CD4-positive, alpha-beta T cell treated with Interleukin-10 for 1 hour (primary cell): Measurements from ENCODE around the gene KNSTRN.
A peak's percentile ranks its signal among the peaks of the same experiment; 100 is the strongest.

Experiments used
- DNase-seq: peaks from one replicate; pipeline ENCODE4 v3.0.0-alpha.2; 2020

Gene KNSTRN

DNA sequence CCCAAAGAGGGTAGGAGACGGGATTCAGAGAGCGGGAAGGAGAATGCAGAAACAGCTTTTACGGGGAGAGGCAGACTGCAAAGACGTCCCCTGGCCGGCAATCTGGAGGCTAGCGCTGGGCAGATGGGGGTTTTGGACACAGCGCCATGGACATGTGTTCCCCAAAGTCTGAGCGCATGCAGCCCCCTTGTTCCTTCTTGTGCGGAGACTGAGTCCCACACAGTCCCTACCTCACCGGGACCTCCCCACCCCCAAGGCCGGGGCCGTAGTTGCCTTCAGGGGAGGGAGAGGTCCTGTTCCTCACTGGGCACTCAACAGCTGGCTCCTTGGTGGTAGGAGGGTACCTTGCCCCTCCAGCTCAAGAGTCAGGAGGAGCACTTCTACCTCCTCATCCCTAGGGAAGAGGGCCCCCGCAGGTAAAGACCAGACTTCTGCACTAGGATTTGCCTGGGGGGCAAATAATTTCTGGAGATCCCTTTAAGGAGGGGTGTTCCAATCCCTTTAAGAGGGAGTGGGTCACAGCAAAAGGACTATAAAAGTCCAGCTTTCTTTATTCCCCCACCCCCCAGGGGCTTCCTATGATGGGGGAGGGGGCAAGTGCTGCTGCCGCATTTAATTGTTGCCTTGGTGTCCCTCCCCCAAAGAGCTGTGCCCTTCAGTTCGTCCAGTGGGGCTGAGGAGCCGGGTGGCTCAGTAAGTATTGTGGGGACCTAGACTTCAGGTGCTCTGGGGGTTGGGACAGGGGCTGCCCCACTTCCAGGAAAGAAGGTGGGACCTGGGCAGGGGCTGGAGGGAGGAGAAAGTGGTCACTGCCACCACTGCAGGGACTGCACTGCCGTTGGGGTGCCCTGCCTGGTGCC is 54.6 kb downstream of the KNSTRN start:
- DNase-seq = no peak

DNA sequence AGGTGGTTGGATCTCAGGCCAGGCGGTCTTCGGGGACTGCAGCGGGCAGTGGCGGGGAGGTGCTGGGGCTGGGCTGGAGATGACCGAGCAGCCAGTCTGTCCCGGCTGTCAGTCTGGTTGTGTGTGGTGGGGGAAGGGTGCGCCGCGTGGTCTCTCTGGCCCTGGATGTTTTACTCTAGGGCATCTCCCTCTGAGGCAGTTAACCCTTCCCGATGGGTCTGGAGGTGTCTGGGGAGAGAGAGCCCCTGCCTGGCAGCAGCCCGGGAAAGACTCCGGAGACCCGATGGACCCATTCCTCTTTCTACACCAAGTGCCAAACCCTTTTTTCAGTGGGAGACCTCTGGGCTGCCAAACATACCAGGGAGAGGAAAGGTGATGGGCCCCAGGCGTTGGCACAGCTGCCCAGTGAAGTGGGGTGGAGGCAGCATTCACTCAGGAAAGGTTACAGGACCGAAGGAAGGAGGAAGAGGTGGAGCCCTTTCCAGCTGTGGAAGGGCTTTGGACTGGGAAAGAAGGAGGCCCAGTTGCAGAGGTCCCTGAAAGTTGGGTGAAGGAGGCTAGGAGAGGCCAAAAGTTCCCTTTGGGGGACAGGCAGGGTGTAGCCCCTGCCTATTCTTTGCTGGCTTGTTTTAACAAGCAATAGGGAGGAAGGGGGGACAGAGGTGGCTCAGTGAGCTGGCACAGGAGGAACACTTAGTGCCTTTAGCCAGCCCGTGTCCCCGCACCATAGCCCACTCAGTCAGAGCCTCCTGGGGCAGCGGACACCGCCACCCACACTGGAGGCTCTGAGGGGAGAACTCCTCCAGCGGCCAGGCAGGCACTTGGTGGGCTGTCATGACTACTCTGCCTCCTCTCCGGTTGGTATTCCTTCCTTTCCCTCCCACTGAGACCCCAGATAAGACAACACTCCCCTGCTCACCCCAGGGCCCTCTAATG is 55.5 kb downstream of the KNSTRN start:
- no peak for DNase-seq

DNA sequence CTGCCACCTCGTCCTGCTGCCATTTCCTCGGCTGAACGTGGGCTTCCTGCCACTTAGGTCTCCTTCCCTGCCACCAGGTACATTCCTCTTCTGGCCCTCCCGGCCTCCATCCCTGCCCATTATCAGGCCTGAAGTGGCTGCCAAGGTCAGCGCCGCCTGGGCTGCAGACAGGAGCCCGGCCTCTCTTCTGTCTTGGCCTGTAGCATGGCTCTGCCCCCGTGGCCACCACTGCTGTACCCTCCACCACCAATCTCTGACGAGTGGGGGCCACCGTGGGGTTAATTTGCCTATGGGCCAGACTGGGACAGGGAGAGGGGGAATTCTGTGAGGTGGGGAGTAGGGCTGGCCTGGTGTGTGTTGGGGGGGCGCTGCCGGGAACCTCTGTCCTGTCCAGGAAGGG is 56.2 kb downstream of the KNSTRN start:
- DNase-seq = no peak

DNA sequence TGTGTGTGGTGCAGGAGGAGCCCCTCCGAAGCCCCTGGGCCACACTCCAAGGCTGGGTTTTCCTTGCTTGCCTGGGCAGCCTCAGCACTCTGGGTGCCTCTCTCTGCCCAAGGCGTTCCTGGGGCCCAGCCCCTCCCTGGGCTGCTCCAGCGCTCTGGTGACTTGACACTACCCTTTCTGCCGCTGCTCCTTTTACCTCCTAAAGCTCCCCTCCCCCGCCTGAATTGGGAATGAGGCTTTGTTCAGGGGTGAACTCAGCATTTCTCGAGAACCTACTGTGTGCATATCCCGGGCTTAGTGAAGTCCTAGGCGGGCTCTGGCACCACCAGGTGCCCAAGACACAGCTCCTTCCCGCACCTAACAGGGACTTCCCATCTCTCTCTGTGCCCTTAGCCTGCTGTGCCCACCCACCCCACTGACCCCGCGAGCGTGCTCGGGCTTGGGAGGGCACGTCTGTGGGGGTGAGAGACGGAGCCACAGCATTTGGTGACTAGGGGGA is 57.0 kb downstream of the KNSTRN start:
- DNase-seq = no peak

DNA sequence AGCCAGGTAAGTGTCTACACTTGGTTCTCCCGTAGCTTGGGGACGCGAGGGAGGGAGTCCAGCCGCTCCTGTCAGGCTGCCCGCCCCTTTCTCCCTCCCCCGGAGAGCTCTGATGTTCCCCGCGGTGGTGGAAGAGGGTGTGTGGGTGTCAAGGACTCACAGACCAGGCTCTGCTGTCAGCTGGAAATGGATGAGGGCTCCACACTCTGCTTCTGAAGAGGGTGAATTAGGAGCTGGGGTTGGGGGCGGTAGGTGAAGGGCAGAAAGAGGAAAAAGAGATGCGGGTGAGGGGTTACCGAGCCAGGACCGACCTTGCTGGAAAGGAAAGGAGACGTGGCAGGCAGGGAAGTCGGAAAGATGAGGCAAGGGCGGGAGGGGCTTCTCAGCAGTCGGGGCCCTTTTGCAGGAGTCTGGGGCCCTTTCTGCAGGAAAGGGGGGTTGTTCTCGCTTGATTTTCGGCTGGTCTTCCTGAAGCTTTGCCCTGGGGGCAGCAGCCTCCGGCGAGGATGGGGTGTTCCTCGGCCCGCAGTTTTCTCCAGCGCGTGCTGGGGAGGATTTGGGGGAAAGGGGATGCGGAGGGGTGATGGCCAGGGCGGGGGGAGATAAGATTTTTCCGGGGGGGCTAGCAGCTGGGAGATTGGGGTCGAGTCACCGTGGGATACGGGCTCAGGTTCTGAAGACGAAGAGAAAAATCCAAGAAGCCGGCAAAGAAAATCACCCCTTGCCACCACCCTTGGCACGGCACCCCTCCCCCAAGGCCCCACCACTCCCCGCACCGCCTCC is 57.6 kb downstream of the KNSTRN start:
- no peak for DNase-seq

DNA sequence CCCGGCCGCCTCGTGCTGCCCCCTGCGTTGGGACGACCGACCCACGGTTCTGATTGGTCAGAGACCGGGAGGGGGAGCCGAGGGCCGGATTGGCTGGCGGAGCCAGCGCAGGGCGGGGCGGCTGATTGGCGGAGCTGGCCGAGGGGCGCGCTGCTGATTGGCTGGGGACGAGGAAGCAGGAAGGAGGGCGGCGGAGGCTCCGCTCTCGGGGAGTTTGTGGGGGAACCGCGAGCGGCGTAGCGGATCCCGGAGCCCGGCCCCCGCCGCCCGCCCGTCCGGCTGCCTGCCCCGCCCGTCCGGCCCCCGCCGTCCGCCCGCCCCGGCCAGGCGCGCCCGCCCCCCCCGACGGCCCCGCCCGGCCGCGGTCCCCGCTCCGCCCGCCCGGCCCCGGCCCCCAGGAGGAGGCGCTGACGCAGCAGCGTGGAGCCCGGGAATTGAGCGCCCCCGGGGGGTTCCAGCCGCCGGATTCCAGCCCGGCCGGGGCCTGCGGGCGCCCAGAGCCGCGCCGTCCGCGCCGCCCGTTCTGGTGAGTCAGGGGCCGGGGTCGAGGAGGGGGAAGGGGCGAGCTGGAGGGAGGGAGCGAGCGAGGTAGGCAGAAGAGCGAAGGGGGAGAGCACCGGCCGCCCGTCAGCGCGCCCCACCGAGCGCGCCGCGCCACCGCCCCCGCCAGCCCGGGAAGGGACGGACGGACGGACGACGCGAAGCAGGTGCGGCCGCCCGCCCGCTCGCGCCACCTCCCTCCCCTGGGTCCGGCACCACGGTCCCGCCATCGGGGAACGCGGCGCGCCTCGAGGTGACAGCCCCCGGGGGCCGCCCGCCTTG is 58.4 kb downstream of the KNSTRN start, which contains the start of gene BAHD1:
TSS of gene BAHD1 (plus strand) at position 211 of the 822 bp plus-strand sequence. CDS start 17,512 bp downstream, outside the sequence.
- peak; percentile 96 for DNase-seq

DNA sequence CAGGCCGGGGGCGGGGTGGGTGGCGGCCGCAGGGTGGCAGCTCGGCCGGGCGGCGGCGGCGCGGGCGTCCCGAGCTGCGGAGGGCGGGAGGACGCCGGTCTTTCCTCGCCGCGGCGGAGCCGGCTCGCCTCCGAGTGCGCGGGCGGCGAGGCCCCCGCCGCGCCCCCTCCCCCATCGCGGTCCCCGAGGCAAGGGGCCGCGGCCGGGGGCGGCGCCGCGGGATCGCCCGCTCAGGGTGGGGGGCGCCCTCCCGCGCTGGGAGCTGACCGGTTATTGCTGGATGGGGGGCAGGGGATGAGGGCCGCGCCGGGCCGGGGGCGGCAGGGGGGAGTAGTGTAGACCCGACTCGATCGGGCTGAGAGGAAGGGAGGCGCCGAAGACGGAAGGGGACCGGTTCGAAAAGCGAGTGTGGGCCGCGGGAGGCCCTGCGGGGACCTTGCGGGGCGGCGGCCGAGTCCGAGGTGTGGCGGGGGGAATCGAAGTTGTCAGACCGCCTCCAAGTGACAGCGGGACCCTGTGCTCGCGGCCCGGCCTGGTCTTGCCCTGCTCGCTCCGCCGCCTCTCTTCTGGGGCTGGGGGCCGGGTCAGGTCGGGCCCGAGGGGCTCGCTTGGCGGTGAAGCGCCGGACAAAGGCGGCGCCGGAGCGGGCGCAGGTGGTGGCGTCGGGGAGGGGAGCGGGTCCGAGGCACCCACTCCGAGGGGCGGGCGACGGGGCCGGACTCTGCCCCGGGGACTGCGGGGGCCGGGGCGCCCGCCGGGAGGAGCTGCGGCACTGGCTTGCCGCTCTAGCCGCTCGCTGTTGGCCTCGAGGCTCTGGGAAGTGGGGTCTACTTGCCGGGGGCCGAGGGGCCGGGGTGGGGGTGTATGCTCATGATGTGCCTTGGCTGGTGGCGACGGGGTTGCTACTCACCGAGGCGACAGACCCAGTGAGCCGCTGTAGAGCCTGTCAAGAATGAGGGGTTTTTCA is 59.3 kb downstream of the KNSTRN start:
- no peak for DNase-seq

DNA sequence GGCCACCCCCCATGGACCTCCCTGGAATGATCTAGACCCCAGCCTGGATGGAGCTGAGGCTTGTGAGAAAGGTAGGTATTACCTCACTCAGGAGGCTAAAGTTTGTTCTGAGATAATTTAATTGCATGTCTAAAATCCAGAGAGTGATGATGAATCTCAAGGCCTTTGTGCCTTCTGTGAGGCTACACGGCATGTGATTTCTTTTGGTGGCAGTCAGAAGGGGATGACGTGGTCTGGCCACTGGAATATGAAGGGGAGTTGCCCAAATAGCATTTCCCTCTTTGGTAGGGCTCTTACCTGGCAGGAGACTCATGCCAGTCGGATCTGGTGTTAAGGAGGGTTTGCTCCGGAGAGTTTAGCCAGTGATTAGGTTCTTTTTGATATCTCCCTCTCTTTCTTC is 60.7 kb downstream of the KNSTRN start:
- no peak for DNase-seq

DNA sequence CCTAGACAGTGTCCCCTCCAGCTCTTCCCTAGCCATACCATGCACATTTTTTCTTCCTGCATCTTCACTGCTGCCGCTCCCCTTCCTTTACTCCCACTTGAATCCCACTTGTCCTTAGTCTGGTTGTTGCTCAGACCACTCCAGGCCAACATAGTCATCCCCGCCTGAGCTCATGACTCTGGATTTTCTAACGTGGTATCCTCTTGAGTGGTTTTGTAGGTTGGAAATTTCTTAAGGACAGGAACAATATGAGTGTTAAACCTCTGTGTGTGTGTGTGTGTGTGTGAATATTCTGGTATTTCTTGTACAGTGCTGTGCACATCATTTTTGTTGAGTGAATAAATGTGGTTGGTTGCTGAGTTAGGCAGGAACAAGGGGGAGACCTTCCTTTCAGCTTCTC is 61.3 kb downstream of the KNSTRN start:
- DNase-seq = no peak
